ENCODE measurements around the gene RASGRP1.

- TF ChIP-seq TARDBP (IDR thresholded peaks at IDR 0.05; ENCODE audit: borderline replicate concordance) (no peak), NFYB (IDR thresholded peaks at IDR 0.05; ENCODE audit: insufficient read depth, low read depth, low read length) (no peak), ZNF207 (IDR thresholded peaks at IDR 0.05; ENCODE audit: borderline replicate concordance) (no peak), POLR2A (IDR thresholded peaks at IDR 0.05; ENCODE audit: low read depth, low read length) (no peak)
- TF ChIP-seq, protein P1, sequence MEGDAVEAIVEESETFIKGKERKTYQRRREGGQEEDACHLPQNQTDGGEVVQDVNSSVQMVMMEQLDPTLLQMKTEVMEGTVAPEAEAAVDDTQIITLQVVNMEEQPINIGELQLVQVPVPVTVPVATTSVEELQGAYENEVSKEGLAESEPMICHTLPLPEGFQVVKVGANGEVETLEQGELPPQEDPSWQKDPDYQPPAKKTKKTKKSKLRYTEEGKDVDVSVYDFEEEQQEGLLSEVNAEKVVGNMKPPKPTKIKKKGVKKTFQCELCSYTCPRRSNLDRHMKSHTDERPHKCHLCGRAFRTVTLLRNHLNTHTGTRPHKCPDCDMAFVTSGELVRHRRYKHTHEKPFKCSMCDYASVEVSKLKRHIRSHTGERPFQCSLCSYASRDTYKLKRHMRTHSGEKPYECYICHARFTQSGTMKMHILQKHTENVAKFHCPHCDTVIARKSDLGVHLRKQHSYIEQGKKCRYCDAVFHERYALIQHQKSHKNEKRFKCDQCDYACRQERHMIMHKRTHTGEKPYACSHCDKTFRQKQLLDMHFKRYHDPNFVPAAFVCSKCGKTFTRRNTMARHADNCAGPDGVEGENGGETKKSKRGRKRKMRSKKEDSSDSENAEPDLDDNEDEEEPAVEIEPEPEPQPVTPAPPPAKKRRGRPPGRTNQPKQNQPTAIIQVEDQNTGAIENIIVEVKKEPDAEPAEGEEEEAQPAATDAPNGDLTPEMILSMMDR (IDR thresholded peaks at IDR 0.05 in 2 of 3, conservative IDR thresholded peaks at IDR 0.05 in 1 of 3; ENCODE audit: control insufficient read depth in 2 of 3, extremely low read depth in 1 of 3, insufficient read depth in 1 of 3, low read depth in 3 of 3, low read length in 3 of 3): no peak
- TF ChIP-seq, protein P2, sequence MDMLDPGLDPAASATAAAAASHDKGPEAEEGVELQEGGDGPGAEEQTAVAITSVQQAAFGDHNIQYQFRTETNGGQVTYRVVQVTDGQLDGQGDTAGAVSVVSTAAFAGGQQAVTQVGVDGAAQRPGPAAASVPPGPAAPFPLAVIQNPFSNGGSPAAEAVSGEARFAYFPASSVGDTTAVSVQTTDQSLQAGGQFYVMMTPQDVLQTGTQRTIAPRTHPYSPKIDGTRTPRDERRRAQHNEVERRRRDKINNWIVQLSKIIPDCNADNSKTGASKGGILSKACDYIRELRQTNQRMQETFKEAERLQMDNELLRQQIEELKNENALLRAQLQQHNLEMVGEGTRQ (IDR thresholded peaks at IDR 0.05; ENCODE audit: borderline replicate concordance, low read depth, low read length): no peak
Observed at GRCh38 chr15:38593524-38593923, 28.9 kb upstream of the RASGRP1 start.

All from GM12878 (cell line).